KMS-11 (cell line): Measurements from ENCODE around the gene CCR9.

ENCODE experiments used
- H2AFZ ChIP-seq: fragments of 200-600 bp; sonication (generic); 2 replicates; pipeline ENCODE4 v1.6.1; 2016; ENCODE audit warnings: antibody characterized with exemption, mixed run types, low read depth
- H3K27ac ChIP-seq: fragments of 200-600 bp; sonication (generic); 2 replicates; pipeline ENCODE4 v1.6.1; 2016; ENCODE audit warnings: mild to moderate bottlenecking, mixed run types
- H3K27me3 ChIP-seq: fragments of 200-600 bp; sonication (generic); 2 replicates; pipeline ENCODE4 v1.6.1; 2017; ENCODE audit warnings: mild to moderate bottlenecking, low read depth, mixed run types, moderate library complexity; ENCODE audit not compliant: insufficient read depth
- H3K36me3 ChIP-seq: fragments of 200-600 bp; sonication (generic); 2 replicates; pipeline ENCODE4 v1.6.1; 2017; ENCODE audit warnings: mild to moderate bottlenecking, mixed run types; ENCODE audit not compliant: insufficient read depth
- H3K4me1 ChIP-seq: fragments of 200-600 bp; sonication (generic); 2 replicates; pipeline ENCODE4 v1.6.1; 2016; ENCODE audit warnings: mild to moderate bottlenecking, low read depth, mixed run types; ENCODE audit not compliant: poor library complexity, severe bottlenecking
- H3K4me2 ChIP-seq: fragments of 200-600 bp; sonication (generic); 2 replicates; pipeline ENCODE4 v1.7.0; 2016; ENCODE audit warnings: mild to moderate bottlenecking, mixed run types
- H3K4me3 ChIP-seq: fragments of 200-600 bp; sonication (generic); IDR thresholded peaks from 2 replicates; pipeline ENCODE4 v1.6.1; 2017; ENCODE audit warnings: low read depth, low read length, mixed read lengths; ENCODE audit not compliant: insufficient read depth
- H3K79me2 ChIP-seq: fragments of 200-600 bp; sonication (generic); 2 replicates; pipeline ENCODE4 v1.6.1; 2016; ENCODE audit warnings: low read depth, mixed run types; ENCODE audit not compliant: insufficient read depth
- H3K9ac ChIP-seq: fragments of 200-600 bp; sonication (generic); 2 replicates; pipeline ENCODE4 v1.6.1; 2016; ENCODE audit warnings: mild to moderate bottlenecking, mixed run types
- H4K20me1 ChIP-seq: fragments of 200-600 bp; sonication (generic); 2 replicates; pipeline ENCODE4 v1.6.1; 2016; ENCODE audit warnings: mild to moderate bottlenecking, mixed run types; ENCODE audit not compliant: insufficient read depth
- CTCF ChIP-seq: fragments of 200-600 bp; sonication (generic); conservative IDR thresholded peaks from 2 replicates; pipeline ENCODE4 v1.6.1; 2017; ENCODE audit warnings: low read depth, mild to moderate bottlenecking, antibody characterized with exemption, low read length, moderate library complexity, mixed read lengths

CCR9 gene

DNA sequence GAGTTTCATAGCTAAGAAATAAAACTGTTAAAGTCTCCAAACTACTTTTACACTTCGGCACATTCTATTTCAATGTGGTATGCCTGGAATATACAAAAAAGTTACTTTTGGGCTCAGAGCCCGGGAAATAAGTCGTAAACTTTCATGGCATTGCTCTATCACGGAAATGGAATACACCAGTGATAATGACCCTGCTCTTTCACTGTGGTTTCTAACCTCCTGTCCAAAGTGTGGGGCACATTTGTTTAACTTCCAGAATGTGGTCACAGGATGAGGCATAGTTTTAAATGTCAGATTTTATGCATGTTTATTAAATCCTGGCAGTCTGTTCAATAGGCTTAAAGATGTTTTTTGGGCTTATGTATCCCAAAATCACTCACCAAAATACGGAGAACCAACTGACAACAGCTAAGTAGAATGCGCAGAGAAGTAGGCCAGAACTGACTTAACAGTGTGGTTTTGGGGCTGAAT lies 62.0 kb downstream of the CCR9 start:
- Histone ChIP-seq H3K27ac (no peak overlapping the region), H3K4me3 (no peak overlapping the region), H3K27me3 (no peaks in the 10 kb centered on the region), H3K79me2 (no peaks in the 10 kb centered on the region), H4K20me1 (no peaks in the 10 kb centered on the region), H2AFZ (no peak overlapping the region), H3K9ac (no peak overlapping the region), H3K4me1 (no peaks in the 10 kb centered on the region), H3K36me3 (no peaks in the 10 kb centered on the region), H3K4me2 (no peak overlapping the region)
- TF ChIP-seq CTCF, result no peak

- H3K27ac ChIP-seq, result no peak overlapping the region
- H3K79me2 ChIP-seq, result no peaks in the 10 kb centered on the region
- no peak for TF ChIP-seq CTCF
- H3K4me2 ChIP-seq, result no peak overlapping the region
- no peak overlapping the region for H2AFZ ChIP-seq
- H3K27me3 ChIP-seq, result no peaks in the 10 kb centered on the region
- no peak overlapping the region for H3K9ac ChIP-seq
- no peaks in the 10 kb centered on the region for H3K36me3 ChIP-seq
- H3K4me3 ChIP-seq, result no peak overlapping the region
- no peaks in the 10 kb centered on the region for H4K20me1 ChIP-seq
- no peaks in the 10 kb centered on the region for H3K4me1 ChIP-seq
These were observed 62.5 kb downstream of the CCR9 start for GRCh38 chr3:45948881-45949280.

DNA sequence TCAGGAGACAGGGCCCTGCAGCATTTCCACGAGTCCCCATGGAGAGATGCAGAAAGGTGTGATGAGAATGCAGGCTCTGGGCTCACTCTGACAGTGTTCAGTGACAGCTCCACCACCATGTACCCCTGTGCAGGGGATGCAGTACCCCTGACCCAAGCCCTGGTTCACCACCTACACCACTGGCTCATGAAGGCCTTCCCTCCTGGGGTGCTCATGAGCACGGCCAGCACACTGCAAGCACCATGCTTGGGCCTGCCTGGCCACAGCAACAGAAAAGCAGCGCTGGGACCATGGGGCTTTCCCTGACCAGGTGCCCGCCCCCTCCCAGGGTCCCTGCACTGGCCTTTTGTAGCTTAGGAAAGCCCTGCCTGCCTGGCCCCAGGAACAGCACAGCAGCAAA lies 63.1 kb downstream of the CCR9 start:
- H3K4me3 ChIP-seq, result no peak overlapping the region
- no peak overlapping the region for H3K9ac ChIP-seq
- no peak overlapping the region for H2AFZ ChIP-seq
- no peaks in the 10 kb centered on the region for H3K27me3 ChIP-seq
- no peaks in the 10 kb centered on the region for H4K20me1 ChIP-seq
- H3K27ac ChIP-seq, result no peak overlapping the region
- H3K4me1 ChIP-seq, result no peaks in the 10 kb centered on the region
- TF ChIP-seq CTCF, result no peak
- no peaks in the 10 kb centered on the region for H3K36me3 ChIP-seq
- H3K4me2 ChIP-seq, result no peak overlapping the region
- H3K79me2 ChIP-seq, result no peaks in the 10 kb centered on the region

DNA sequence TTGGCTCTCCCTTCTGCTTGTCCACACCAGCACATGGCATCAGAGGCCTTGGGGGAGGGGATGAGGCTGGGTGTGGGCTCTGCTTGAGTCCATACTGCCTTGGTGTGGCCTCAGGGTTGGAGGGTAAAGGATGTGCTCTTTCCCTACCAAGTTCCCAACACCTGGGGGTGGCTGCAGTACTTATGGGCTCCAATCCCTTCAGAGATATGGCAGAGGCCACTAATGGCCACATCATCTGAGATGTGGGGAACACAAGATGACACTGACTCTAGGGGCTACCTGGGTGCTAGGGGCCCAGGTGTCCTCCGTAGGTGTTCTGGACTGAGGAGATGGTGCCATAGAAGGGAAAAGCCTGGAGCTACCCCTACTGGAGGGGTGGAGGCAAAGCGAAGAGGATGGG lies 63.8 kb downstream of the CCR9 start:
- no peaks in the 10 kb centered on the region for H4K20me1 ChIP-seq
- no peaks in the 10 kb centered on the region for H3K79me2 ChIP-seq
- no peak for TF ChIP-seq CTCF
- no peak overlapping the region for H2AFZ ChIP-seq
- H3K4me3 ChIP-seq, result no peak overlapping the region
- no peaks in the 10 kb centered on the region for H3K4me1 ChIP-seq
- H3K27ac ChIP-seq, result no peak overlapping the region
- H3K9ac ChIP-seq, result no peak overlapping the region
- H3K27me3 ChIP-seq, result no peaks in the 10 kb centered on the region
- no peak overlapping the region for H3K4me2 ChIP-seq
- H3K36me3 ChIP-seq, result no peaks in the 10 kb centered on the region
